Right lobe of liver (tissue), 6 donors: ENCODE results near the gene AATK. TPM values are rescaled to one million over a fixed set of nuclear protein-coding genes. Genes with fewer than 3 reads are reported as not detected.

Experiments
- ATAC-seq, 4 donors: fragments of 200-7000 bp; cut with Tn5 transposase; one replicate each; pipeline ENCODE4 v1.9.1; 2020; ENCODE audit warnings: mild to moderate bottlenecking in 4 of 4, moderate library complexity in 4 of 4
- DNase-seq, 3 donors: peaks; one replicate each; pipeline ENCODE4 v3.0.0-alpha.2; 2020
- H3K27ac ChIP-seq, 3 donors: fragments of 200-600 bp; one replicate each; pipeline ENCODE4 v1.8.0; 2022
- H3K27me3 ChIP-seq, 2 donors: fragments of 200-600 bp; one replicate each; pipeline ENCODE4 v1.8.0; 2022
- H3K36me3 ChIP-seq, 4 donors: fragments of 200-600 bp; sonication (generic) in 1 of 4; one replicate each; pipeline versions ENCODE4 v1.5.1 to v1.8.0; 2017 to 2022; ENCODE audit warnings: control low read depth in 1 of 4
- H3K4me1 ChIP-seq, 4 donors: fragments of 200-600 bp; sonication (generic) in 1 of 4; one replicate each; pipeline versions ENCODE4 v1.5.1 to v1.8.0; 2017 to 2022; ENCODE audit warnings: control low read depth in 1 of 4
- H3K4me3 ChIP-seq, 3 donors: fragments of 200-600 bp; one replicate each; pipeline ENCODE4 v1.8.0; 2022
- H3K9me3 ChIP-seq, 4 donors: fragments of 200-600 bp; sonication (generic) in 1 of 4; one replicate each; pipeline versions ENCODE4 v1.5.1 to v1.8.0; 2017 to 2022; ENCODE audit warnings: control low read depth in 1 of 4
- POLR2A ChIP-seq: fragments of 450-650 bp; IDR thresholded peaks from one replicate; pipeline ENCODE4 v1.6.1; 2017; ENCODE audit warnings: antibody characterized with exemption, mild to moderate bottlenecking
- WGBS: methylation state at CpG from one replicate; pipeline ENCODE4 v1.1.6; 2018; ENCODE audit warnings: low coverage, low lambda C conversion rate; ENCODE audit not compliant: insufficient coverage; ENCODE audit errors: missing lambda C conversion rate; 5-methylcytosine and 5-hydroxymethylcytosine counted together
- intact Hi-C, 2 donors: fragments of 100-400 bp; cut with DNase I; formaldehyde crosslinking; loops; one replicate each; pipeline versions ENCODE4 v1.11.2 to v1.14.1; 2022
- total RNA-seq, 6 experiments: library from RNA; depleted of rRNA in 2 of 6; stranded (reverse); fragments of >200 nt in 2 of 6; fragmentation: NEBNext Ultra II Directional in 3 of 6; extraction: Animal tissue kit (Norgen Biotek cat#: 25700) in 3 of 6; gene quantifications; one replicate each; pipeline versions ENCODE4 v1.1.0 to v1.2.4, GENCODE V29; 2016 to 2023
- TF ChIP-seq, protein P1 (sequence below), 4 donors: fragments of 200-600 bp in 3 of 4; fragments of 450-650 bp in 1 of 4; IDR thresholded peaks; one replicate each; pipeline versions ENCODE4 v1.5.1 to v1.8.0; 2016 to 2022; ENCODE audit warnings: antibody characterized with exemption in 4 of 4, mild to moderate bottlenecking in 2 of 4
- donor health status: DM: no; HTN: yes; CAD: no.
- donor health status: DM: no; HTN: no; CAD: no.
- donor health status: DM: no; HTN: no; CAD: no.
- donor health status: DM: no; HTN: yes; CAD: no.
- donor health status: DM: no; HTN: yes; CAD: no.

Gene AATK
- total RNA-seq, 6 experiments from 2014 or later: 0.31 to 1.2 (median 0.86) TPM

DNA sequence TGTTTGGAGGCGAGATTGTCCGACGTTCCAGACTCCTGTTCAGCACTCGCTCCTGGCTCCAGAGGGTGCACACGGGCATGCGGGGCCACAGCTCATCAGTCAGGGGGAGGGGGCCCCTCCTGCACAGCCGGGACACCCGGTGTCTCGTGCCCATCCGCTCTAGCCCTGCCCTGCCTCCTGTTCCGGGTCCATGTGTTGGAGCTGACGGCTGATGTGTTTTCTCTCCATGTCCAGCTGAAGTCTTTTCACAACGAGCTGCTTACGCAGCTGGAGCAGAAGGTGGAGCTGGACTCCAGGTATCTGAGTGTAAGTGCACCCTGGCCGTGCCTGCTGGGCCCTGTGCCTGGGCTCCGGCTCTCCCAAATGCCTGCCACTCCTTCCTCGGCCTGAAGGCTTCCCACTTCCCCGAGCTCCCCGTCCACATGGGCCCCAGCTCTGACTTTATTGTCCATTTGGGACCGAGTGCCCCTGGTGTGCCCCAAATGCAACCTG is 80.6 kb downstream of the AATK start:
- Histone ChIP-seq H3K9me3 (no peaks in the 10 kb centered on the region), H3K27me3 (no peaks in the 10 kb centered on the region), H3K4me3 (no peak overlapping the region), H3K27ac (peak overlapping the region; percentile 59 to 99 (median 98)), H3K4me1 (peaks cover 0 to 42% (median 27%) of the 10 kb centered on the region in 4 donors), H3K36me3 (peaks cover 0 to 38% (median 19%) of the 10 kb centered on the region in 4 donors)
- ATAC-seq (no peak), DNase-seq (no peak)
- intact Hi-C loops: no loop called here
- 39% methylated on average over 12 of the region's 20 CpGs for WGBS
- TF ChIP-seq POLR2A: no peak
- TF ChIP-seq, protein P1, sequence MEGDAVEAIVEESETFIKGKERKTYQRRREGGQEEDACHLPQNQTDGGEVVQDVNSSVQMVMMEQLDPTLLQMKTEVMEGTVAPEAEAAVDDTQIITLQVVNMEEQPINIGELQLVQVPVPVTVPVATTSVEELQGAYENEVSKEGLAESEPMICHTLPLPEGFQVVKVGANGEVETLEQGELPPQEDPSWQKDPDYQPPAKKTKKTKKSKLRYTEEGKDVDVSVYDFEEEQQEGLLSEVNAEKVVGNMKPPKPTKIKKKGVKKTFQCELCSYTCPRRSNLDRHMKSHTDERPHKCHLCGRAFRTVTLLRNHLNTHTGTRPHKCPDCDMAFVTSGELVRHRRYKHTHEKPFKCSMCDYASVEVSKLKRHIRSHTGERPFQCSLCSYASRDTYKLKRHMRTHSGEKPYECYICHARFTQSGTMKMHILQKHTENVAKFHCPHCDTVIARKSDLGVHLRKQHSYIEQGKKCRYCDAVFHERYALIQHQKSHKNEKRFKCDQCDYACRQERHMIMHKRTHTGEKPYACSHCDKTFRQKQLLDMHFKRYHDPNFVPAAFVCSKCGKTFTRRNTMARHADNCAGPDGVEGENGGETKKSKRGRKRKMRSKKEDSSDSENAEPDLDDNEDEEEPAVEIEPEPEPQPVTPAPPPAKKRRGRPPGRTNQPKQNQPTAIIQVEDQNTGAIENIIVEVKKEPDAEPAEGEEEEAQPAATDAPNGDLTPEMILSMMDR (IDR thresholded peaks at IDR 0.05): peak in 1 of 4 donors; percentile 17

DNA sequence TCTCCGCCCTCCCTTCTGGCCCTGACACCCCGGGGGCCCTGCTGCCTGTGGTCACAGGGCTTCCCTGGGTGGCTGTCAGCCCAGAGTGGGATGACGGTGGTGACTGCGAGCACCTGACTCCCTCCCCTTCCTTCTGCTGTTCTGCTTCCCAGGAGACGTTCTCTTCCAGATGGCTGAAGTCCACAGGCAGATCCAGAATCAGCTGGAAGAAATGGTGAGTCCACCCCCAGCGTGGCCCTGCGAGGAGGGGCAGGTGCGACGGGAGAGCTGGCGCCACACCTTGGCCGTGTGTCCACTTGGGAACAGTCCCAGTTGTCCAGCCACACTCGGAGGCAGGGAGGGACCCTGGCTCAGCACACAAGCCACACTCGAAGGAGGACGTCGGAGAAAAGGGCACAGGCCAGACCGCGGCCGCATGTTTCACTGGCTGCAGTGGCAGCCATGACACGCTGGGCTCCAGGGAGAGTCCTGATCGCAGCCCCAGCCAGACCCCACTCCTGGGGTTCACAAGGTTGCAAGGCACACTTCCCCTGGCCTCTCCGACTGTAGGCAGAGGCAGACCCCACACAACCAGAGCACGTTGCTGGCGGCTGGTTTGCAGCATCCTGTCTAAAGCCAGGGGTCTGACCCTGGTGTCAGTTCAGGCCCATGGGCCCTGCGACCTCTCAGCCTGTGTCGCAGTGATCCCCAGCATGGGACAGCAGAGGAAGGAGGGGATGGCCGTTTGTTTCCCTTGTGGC is 81.2 kb downstream of the AATK start:
- H3K4me1 ChIP-seq: peaks cover 0 to 42% (median 27%) of the 10 kb centered on the region in 4 donors
- ATAC-seq: peak; percentile 30 to 66 (median 55)
- DNase-seq: peak; percentile 73 to 94 (median 93)
- H3K9me3 ChIP-seq: no peaks in the 10 kb centered on the region
- intact Hi-C loops: no loop called here
- H3K27me3 ChIP-seq: no peaks in the 10 kb centered on the region
- TF ChIP-seq POLR2A: no peak
- TF ChIP-seq, protein P1 (IDR thresholded peaks at IDR 0.05): no peak
- H3K36me3 ChIP-seq: peaks cover 0 to 38% (median 19%) of the 10 kb centered on the region in 4 donors
- peak overlapping the region; percentile 59 to 99 (median 98) for H3K27ac ChIP-seq
- peak overlapping the region in 1 of 3 donors; percentile 60 for H3K4me3 ChIP-seq
- 37% methylated on average over 11 of the region's 26 CpGs for WGBS

- peaks cover 0 to 42% (median 27%) of the 10 kb centered on the region in 4 donors for H3K4me1 ChIP-seq
- H3K9me3 ChIP-seq: no peaks in the 10 kb centered on the region
- H3K36me3 ChIP-seq: peaks cover 0 to 31% (median 16%) of the 10 kb centered on the region in 4 donors
- 20% methylated on average over 2 of the region's 27 CpGs for WGBS
- TF ChIP-seq, protein P1 (IDR thresholded peaks at IDR 0.05): no peak
- no peak for TF ChIP-seq POLR2A
- intact Hi-C loops: no loop called here
- DNase-seq: peak; percentile 91 to 97 (median 95)
- H3K27me3 ChIP-seq: no peaks in the 10 kb centered on the region
- H3K4me3 ChIP-seq: peak overlapping the region; percentile 27 to 60 (median 40)
- ATAC-seq: peak; percentile 73 to 82 (median 77)
- H3K27ac ChIP-seq: peak overlapping the region; percentile 59 to 99 (median 98)
These were observed 82.8 kb downstream of the AATK start for GRCh38 chr17:81083125-81083765.

GRCh38 chr17:81082177-81083073 is 83.6 kb downstream of the AATK start:
- DNase-seq: peak; percentile 83 to 89 (median 88)
- ATAC-seq: peak; percentile 72 to 76 (median 74)
- WGBS: 57% methylated on average over 15 of the region's 33 CpGs

More at GRCh38 chr17:81082177-81083073, 83.6 kb downstream of the AATK start:
- peaks cover 0 to 42% (median 27%) of the 10 kb centered on the region in 4 donors for H3K4me1 ChIP-seq
- no peaks in the 10 kb centered on the region for H3K27me3 ChIP-seq
- TF ChIP-seq, protein P1 (IDR thresholded peaks at IDR 0.05): no peak
- peak; percentile 50 for TF ChIP-seq POLR2A
- H3K36me3 ChIP-seq: peaks cover 0 to 23% (median 12%) of the 10 kb centered on the region in 4 donors
- H3K9me3 ChIP-seq: no peaks in the 10 kb centered on the region
- peak overlapping the region; percentile 59 to 99 (median 98) for H3K27ac ChIP-seq
- intact Hi-C loops: no loop called here
- peak overlapping the region in 2 of 3 donors; percentile 17 to 60 for H3K4me3 ChIP-seq
